Astrocyte (in vitro differentiated cells and primary cell): ENCODE measurements around the gene NRIP1.

ENCODE experiments used
- EZH2 ChIP-seq: IDR thresholded peaks from 2 replicates; pipeline ENCODE4 v1.6.1; 2012; ENCODE audit warnings: mild to moderate bottlenecking, low read length, inconsistent platforms; ENCODE audit not compliant: insufficient read depth
- TF ChIP-seq, protein P1 (sequence below): IDR thresholded peaks from 2 replicates; pipeline ENCODE4 v1.5.1; 2011; ENCODE audit warnings: low read depth, mild to moderate bottlenecking, inconsistent platforms, low read length, moderate library complexity; ENCODE audit not compliant: insufficient read depth

DNA sequence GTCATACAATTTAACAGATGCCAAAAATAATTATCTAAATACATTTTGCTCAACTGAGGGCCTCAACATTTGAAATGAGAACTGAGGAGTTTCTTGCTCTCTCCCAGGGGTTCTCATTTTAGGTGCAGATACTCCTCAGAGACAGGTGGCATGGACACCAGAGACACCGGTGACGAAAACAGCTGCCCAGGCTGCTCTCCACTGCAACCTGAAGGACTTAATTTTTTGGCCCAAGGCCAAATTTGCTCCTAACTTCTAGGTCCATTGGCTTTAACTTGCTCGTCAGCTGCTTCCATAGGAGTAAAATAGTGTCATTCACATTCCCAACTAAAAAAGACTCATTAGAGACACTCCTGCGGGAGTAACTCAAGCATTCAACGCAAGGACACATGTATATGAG is 87.0 kb downstream of the NRIP1 start:
- TF ChIP-seq, protein P1, sequence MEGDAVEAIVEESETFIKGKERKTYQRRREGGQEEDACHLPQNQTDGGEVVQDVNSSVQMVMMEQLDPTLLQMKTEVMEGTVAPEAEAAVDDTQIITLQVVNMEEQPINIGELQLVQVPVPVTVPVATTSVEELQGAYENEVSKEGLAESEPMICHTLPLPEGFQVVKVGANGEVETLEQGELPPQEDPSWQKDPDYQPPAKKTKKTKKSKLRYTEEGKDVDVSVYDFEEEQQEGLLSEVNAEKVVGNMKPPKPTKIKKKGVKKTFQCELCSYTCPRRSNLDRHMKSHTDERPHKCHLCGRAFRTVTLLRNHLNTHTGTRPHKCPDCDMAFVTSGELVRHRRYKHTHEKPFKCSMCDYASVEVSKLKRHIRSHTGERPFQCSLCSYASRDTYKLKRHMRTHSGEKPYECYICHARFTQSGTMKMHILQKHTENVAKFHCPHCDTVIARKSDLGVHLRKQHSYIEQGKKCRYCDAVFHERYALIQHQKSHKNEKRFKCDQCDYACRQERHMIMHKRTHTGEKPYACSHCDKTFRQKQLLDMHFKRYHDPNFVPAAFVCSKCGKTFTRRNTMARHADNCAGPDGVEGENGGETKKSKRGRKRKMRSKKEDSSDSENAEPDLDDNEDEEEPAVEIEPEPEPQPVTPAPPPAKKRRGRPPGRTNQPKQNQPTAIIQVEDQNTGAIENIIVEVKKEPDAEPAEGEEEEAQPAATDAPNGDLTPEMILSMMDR = no peak
- TF ChIP-seq EZH2 = no peak
